Cortex of kidney (tissue), 1 donor: ENCODE measurements around the gene CNTNAP2.

Experiments used
- DNase-seq: peaks from one replicate; lab custom pipeline; 2025; lab: John Stamatoyannopoulos, UW

Gene CNTNAP2

DNA sequence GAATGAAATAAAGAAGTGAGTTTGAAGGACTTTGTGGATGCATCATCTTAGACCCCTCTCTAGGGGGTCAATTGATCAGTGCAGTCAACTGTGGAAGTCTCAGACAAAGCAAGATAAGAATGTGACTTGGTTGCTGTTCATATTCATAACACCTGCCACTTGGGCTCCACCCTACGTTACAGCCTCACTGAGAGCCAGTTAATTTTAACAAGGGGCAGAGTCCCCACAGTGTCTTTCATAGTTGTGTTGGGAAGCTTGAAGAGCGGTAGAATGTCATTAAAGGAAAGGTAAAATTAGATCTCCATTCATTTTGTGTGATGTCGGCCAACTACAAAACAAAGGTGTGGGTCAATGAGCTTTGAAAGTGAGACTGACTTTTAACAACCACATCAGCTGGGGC is 2031.9 kb downstream of the CNTNAP2 start:
- no peak for DNase-seq

DNA sequence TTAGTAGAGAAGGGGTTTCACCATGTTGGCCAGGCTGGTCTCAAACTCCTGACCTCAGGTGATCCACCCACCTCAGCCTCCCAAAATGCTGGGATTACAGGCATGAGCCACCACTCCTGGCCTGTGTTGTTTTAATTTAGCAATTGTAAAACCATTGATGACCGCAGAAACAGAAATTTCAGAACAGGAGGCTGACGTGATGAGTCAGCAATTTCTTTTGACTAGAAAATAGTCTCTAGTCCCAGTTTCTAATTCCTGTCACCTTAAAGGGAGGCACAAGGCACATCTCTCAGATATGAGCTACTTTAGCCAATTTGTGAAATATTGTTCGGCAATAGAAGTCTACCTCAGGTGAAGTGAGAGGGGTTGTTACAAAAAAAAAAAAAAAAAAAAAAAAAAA is 2033.1 kb downstream of the CNTNAP2 start:
- DNase-seq = no peak

DNA sequence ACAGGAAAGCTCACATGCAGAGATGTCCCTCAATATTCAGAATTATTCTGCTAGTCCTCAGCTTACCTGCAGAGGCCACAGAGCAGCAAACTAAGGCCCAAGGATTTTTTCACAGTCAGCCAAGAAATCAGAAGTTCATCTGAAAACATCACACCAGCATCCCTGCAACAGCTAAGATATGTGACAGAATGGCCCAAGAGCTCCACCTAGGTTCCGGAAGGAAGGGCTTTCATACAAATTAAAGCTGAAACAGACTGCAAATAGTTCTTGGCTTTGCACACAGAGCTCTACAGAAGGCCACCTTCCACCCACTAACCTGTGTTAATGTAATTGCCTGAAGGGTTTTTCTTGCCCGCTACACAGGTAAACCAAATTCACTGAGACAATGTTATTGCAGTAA is 2035.2 kb downstream of the CNTNAP2 start:
- DNase-seq = no peak

- no peak for DNase-seq
Measured at GRCh38 chr7:148153616-148154284, 2037.1 kb downstream of the CNTNAP2 start.

GRCh38 chr7:148155000-148155399 is 2038.4 kb downstream of the CNTNAP2 start:
- DNase-seq = no peak

DNA sequence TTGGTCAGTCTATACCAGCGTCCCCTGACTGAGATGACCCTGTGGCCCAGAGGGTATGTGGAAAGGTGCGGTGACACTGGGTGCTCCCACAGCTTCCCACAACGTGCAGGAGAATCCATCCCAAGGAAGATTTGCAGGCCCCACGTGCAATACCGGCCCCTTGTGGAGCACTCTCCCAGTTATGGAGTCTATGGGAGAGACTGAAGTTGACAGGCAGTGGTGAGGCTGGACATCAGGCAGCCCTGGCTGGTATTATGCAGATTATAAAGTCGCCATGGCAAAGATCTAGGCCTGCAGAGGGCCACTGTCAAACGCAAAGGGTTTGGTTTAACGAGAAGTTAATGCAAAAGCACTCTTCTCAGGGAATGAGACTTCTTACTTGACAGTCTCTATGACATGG is 2039.2 kb downstream of the CNTNAP2 start:
- DNase-seq = no peak

- no peak for DNase-seq
Measured at GRCh38 chr7:148156233-148156632, 2039.6 kb downstream of the CNTNAP2 start.

GRCh38 chr7:148159331-148159730 is 2042.7 kb downstream of the CNTNAP2 start:
- DNase-seq = no peak

GRCh38 chr7:148161776-148162175 is 2045.2 kb downstream of the CNTNAP2 start:
- DNase-seq = no peak

- no peak for DNase-seq
Measured at GRCh38 chr7:148162808-148163207, 2046.2 kb downstream of the CNTNAP2 start.

DNA sequence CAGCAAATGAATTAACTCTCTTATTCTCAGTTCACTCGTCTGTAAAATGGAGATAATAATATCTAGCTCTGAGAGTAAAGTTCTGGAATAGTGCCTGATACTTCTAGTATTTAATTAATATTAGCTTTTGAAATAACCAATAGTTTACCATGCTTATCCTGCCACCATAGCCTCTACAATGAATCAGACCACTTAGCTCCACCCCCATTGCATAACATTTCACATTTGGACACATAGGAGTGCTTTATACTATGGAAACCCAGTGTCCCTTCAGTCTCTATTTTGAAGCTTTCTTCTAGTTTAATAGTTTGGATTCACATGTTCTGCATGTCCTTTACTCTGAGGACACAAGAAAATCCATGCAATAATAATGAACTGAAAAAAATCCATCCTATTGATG is 2046.6 kb downstream of the CNTNAP2 start:
- DNase-seq = no peak

DNA sequence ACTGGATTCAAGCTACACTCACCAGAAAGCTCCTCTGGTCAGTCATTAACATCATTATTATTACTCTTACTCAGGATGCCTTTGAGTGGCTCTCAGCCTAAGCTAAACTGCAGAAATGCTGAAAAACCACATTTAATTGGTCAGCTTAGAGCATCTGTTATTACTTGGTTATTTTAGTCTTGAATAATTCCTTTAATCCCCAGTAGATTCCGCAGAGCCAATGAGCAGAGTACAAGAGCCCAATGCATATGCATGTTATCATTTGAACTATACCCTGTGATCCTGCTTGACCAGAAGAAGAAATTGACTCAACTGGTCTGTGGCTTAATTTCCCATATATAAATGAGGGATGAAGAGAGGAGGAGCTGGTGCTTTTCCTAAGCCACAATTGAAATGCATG is 2056.3 kb downstream of the CNTNAP2 start:
- no peak for DNase-seq

- DNase-seq = no peak
Measured at GRCh38 chr7:148173369-148173768, 2056.8 kb downstream of the CNTNAP2 start.

GRCh38 chr7:148174376-148174775 is 2057.8 kb downstream of the CNTNAP2 start:
- DNase-seq = no peak

DNA sequence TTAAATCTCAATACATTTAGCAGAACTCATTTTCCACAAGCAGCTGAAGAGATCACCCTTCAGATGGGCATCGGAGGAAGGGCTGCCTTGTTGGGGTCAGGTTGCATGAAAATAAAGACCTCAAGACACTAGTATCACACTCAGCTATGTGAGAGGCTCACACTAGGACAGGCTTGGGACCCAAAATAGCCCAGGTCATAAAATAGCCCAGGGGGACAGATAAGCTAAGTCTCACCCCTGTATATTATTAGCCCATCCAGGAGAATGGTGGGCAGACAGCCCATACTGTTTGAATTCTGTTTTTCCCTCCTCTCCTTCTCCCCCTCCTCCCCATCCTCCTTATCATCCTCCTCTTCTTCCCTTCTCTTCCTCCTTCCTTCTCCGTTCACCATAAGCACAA is 2058.9 kb downstream of the CNTNAP2 start:
- DNase-seq = no peak

DNA sequence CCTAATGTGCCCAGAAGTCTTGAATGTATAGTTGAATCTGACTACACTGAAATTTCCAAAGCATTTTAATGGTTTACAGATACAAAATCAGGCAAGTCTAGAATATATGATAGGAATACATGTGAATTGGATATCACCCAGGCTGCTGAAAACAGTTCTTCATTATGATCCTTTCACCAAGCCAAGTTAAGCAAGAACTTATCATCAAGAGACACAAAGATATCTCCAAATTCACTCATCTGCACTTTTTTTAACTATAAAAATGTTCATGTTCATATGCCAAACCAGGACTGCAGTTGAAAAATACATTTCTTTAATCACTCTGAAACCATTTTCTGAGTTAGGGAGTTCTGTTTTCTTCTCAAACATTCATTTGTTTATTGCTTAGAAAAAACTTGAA is 2061.4 kb downstream of the CNTNAP2 start:
- DNase-seq = no peak

GRCh38 chr7:148180075-148180474 is 2063.5 kb downstream of the CNTNAP2 start:
- no peak for DNase-seq

DNA sequence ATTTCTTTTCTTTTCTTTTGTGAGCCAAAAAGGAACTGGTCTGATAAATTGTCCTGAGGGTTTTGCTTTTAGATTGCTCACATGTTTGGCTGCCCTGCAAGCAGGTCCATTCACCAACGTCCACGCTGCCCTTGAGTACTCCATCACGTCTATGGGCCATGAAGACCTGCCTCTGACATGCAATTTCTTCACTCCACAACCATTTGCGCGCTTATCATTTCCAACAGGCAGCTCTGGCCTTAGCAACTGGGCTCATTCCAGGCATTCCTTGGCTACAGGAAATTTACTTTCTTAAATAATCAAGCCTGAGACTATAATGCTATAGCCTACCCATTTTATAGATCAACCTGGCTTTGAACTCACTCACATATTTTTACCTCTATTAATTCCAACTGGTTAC is 2065.7 kb downstream of the CNTNAP2 start:
- DNase-seq = no peak

- no peak for DNase-seq
Measured at GRCh38 chr7:148185041-148185440, 2068.4 kb downstream of the CNTNAP2 start.

GRCh38 chr7:148187471-148187870 is 2070.9 kb downstream of the CNTNAP2 start:
- no peak for DNase-seq

DNA sequence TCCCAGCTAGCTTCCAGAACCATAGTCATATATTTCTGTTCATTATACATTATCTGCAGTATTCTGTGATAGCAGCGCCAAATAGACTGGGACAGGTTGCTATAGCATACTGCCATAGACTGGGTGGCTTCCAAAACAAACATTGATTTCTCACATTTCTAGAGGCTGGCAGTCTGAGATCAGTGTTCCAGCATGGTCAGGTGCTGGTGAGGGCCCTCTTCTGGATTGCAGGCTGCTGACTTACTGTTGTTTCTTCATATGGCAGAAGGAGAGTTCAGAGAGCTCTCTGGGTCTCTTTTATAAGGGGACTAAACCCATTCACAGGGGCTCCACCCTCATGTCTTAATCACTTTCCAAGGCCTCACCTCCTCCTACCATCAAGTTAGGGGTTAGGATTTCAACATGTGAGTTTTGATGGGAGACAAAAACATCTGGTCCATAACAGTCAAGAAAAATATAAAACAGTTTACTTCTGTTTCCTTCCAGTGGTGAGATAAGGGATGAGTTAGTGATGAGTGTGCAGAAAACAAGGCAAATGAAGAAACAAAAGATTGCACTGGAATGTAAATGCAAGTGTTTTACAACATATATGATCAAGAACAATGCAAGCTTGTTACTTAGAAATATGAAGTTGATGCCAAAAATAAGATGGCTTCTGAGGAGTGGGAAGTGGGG is 2074.9 kb downstream of the CNTNAP2 start:
- DNase-seq = no peak

- DNase-seq = no peak
Measured at GRCh38 chr7:148192491-148192890, 2075.9 kb downstream of the CNTNAP2 start.

DNA sequence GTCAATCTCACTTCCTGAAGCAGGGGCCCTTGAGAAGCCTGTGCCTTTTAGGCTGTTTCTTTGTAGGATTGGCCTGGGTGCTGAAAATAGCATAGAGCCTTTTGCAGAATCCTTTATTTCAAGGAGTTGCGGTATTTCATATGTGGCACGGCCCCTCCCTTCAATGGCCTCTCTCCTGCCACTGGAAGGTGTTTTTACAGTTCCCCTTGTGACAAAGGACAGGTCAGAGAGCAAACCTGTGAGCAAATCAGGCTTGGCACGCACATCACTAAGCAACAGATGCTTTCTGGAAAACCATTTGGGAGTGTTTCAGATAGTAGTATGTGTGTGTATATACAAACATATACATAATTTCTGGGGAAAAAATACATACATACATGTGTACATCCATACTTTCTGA is 2085.4 kb downstream of the CNTNAP2 start:
- DNase-seq = no peak
